Activated effector memory CD4-positive, alpha-beta T cell treated with Interleukin-2 at 50 U/mL for 16 hours (primary cell): Measurements from ENCODE around the gene GJC1.
"Not testable (repeated sequence)": the region's sequence is repeated elsewhere in the genome, so short reads cannot be mapped to it uniquely, and the experiment has no call there.

Experiments
- DNase-seq: peaks from one replicate; pipeline ENCODE4 v3.0.0-alpha.2; 2020

The GJC1 gene

DNA sequence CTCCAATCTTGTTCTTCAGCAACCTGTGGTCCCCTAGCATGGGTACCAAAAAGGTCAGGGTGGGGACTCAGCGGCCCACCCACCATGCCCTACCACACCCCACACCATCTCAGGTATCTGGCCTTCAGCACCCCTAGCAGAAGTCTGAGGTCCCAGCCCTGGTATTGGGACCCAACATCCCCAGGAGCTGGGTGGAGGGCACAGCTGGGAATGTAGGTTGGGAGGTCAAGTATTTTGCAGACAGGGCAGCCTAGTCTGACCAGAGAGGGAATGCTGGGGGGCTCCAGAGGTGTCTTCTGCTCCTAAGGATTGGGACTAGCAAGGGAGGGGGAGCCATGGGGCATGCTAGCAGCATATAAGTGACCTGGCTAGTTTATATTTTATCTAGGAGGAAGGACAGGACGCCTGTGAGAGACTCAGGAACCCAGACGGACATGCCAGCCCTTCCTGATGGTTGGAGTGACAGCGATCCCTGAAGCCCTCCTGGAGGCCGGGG is 72.1 kb downstream of the GJC1 start:
- no peak for DNase-seq

DNA sequence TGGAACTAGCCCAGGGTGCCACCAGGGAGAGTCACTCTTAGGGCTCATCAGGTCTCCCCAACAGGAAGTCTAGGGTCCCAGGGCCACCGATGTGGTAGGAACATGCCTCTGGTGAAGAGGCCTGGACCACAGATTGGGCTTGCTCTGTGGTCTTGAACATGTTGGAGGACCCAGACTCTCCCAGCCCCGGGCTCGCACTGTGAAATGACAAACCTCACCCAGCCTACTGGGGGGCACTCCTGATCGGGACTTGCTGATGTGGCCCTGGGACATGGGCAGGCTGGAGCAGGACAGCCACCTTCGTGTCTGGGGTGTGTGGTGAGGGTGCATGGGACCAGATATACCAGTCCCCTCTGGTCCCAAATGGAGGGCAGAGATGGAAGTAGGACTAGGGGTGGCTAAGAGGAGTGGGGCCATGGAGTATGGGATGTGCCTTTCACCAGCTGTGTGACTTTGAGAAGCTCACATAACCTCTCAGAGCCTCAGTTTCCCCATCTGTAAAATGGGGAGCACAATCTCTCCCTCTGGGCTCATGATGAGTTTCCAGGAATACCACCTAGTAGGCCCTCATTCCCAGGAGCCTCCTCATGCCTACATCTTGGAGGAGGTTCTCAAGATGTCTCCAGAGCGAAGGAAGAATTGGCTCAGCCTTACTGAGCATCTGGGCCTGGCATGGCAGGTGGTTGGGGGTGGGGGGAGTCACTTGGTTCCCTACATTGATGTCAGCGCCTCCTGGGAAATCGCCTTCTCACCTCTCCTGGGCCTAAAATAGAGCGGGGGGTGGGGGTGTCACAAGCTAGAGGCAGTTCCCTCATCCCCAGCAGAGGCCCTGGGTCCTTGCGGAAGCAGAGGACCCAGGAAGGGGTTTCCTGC is 72.8 kb downstream of the GJC1 start:
- no peak for DNase-seq

DNA sequence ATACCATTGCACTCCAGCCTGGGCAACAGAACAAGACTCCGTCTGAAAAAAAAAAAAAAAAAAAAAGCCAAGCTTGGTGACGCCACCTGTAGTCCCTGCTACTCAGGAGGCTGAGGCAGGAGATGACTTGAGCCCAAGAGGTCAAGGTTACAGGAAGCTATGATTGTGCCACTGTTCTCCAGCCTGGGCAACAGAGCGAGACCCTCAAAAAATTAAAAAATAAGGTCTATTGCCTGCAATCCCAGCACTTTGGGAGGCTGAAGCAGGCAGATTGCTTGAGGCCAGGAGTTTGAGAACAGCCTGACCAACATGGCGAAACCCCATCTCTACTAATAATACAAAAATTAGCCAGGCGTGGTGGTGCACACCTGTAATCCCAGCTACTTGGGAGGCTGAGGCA is 74.9 kb downstream of the GJC1 start:
- not testable (repeated sequence) for DNase-seq

- no peak for DNase-seq
Measured at GRCh38 chr17:44754276-44754675, 75.8 kb downstream of the GJC1 start.

DNA sequence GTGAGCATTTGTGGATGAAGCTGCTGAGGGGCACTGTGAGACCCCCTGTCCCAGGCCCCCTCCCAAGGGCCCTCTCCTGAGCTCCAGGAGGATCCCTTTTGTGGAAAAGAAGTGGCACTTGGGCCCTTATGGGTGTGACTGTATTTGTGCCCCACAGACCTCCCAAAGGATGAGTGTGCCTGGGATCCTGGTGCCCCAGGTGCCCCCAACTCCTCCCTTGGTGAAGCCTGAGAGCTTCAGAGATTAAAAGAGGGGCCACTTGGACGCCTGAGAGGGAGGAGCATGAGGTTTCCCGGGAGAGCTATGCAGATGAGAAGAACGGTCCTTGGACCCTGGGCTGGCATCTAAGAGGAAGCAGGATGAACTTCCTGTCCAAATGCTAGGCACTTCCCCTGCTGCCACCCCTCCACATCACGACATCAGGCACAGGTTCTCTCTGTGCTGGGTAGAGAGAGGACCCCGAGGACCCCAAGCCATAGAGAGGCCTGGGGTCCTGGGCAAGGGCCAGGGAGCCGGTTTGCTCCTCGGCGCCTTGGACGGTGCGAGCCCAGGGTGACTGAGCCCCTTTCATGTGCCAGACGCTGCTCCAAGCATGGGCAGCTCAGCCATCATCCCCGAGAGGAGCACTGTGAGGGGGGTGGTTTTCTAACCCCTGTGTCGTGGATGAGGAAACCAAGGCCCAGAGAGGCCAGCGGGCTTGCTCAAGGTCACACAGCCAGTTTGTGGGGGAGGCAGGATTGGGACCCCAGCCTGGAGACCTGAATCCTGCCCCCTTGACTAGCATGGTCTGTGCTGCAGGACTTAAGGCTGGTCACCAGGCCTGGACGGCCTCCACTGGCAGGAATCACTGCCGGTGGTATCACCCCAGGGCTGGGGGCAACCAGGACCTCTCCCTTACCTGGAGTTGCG is 76.9 kb downstream of the GJC1 start:
- DNase-seq: no peak

DNA sequence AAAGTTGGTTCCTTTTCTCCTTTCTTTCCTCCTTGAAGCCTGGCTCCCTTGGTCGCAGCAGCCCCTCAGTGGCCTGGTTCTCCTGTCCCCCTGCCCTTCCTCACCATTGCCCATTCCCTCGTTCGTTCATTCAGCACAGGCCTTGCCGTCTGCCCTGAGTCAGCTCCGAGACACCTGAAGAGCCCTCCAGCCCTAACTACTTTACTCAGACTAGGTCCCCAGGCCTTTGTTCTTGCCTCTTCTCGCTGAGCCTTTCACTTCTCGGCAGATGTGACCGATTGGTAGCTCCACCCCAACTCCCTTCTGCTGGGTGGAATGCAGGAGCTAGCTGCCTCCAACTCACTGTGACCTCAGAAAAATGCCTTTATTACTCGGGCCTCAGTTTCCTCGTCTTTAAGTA is 78.3 kb downstream of the GJC1 start:
- DNase-seq: no peak

- DNase-seq: no peak
Measured at GRCh38 chr17:44751331-44751730, 78.8 kb downstream of the GJC1 start.

- DNase-seq: no peak
Measured at GRCh38 chr17:44749980-44750318, 80.1 kb downstream of the GJC1 start.

GRCh38 chr17:44749076-44749979 is 80.8 kb downstream of the GJC1 start:
- no peak for DNase-seq
